Liver (tissue), 9 donors: ENCODE measurements around the gene FBXO21. TPM values are rescaled to one million over a fixed set of nuclear protein-coding genes. Genes with fewer than 3 reads are reported as not detected.

Experiments used
- DNase-seq: peaks from one replicate; pipeline ENCODE4 v3.0.0-alpha.2; 2017; ENCODE audit warnings: low spot score
- H3K27ac ChIP-seq, 2 donors: one replicate each; pipeline ENCODE4 v1.7.0; 2013; ENCODE audit warnings: inconsistent platforms in 2 of 2, low read length in 2 of 2, control low read depth in 1 of 2, low read depth in 1 of 2, mild to moderate bottlenecking in 1 of 2
- H3K27me3 ChIP-seq, 4 donors: one replicate each; pipeline versions ENCODE4 v1.6.1 to v1.7.0; 2013; ENCODE audit warnings: low read length in 3 of 4, inconsistent platforms in 1 of 4, mild to moderate bottlenecking in 1 of 4, moderate library complexity in 1 of 4; ENCODE audit not compliant: control insufficient read depth in 4 of 4, insufficient read depth in 4 of 4
- H3K36me3 ChIP-seq, 4 donors: one replicate each; pipeline versions ENCODE4 v1.6.1 to v1.7.0; 2013; ENCODE audit warnings: low read length in 3 of 4, mild to moderate bottlenecking in 3 of 4, low read depth in 1 of 4, moderate library complexity in 1 of 4; ENCODE audit not compliant: control insufficient read depth in 4 of 4, insufficient read depth in 3 of 4
- H3K4me1 ChIP-seq, 4 donors: one replicate each; pipeline versions ENCODE4 v1.6.1 to v1.7.0; 2013; ENCODE audit warnings: low read length in 3 of 4, mild to moderate bottlenecking in 3 of 4, moderate library complexity in 1 of 4; ENCODE audit not compliant: control insufficient read depth in 4 of 4, insufficient read depth in 4 of 4
- H3K4me3 ChIP-seq, 3 donors: one replicate each; pipeline versions ENCODE4 v1.6.1 to v1.7.0; 2013; ENCODE audit warnings: low read length in 3 of 3, control low read depth in 1 of 3, low read depth in 1 of 3, mild to moderate bottlenecking in 1 of 3
- H3K9ac ChIP-seq, 2 donors: one replicate each; pipeline ENCODE4 v1.7.0; 2013; ENCODE audit warnings: low read length in 2 of 2, mild to moderate bottlenecking in 2 of 2, moderate library complexity in 2 of 2, control low read depth in 1 of 2, low read depth in 1 of 2
- H3K9me3 ChIP-seq, 4 donors: one replicate each; pipeline versions ENCODE4 v1.6.1 to v1.7.0; 2013; ENCODE audit warnings: low read length in 3 of 4; ENCODE audit not compliant: control insufficient read depth in 4 of 4
- ATF3 ChIP-seq: IDR thresholded peaks from 2 replicates; pipeline ENCODE4 v1.6.1; 2016; ENCODE audit warnings: antibody characterized with exemption
- CTCF ChIP-seq: fragments of 150-350 bp; IDR thresholded peaks from 2 replicates; pipeline ENCODE4 v1.5.1; 2017; ENCODE audit warnings: improper control_type of control experiment, low read depth, low read length; ENCODE audit not compliant: missing input control
- EGR1 ChIP-seq, 2 donors: IDR thresholded peaks; 2 replicates each; pipeline ENCODE4 v1.6.1; 2016 to 2018; ENCODE audit warnings: antibody characterized with exemption in 2 of 2, low read depth in 2 of 2
- FOXA1 ChIP-seq: IDR thresholded peaks from 2 replicates; pipeline ENCODE4 v1.6.1; 2016; ENCODE audit warnings: antibody characterized with exemption
- FOXA2 ChIP-seq: IDR thresholded peaks from 2 replicates; pipeline ENCODE4 v1.6.1; 2016; ENCODE audit warnings: antibody characterized with exemption
- GABPA ChIP-seq, 2 donors: IDR thresholded peaks in 1 of 2; conservative IDR thresholded peaks in 1 of 2; 2 replicates each; pipeline ENCODE4 v1.6.1; 2016; ENCODE audit warnings: antibody characterized with exemption in 2 of 2, mild to moderate bottlenecking in 1 of 2, moderate library complexity in 1 of 2
- HNF4A ChIP-seq, 2 donors: conservative IDR thresholded peaks; 2 replicates each; pipeline ENCODE4 v1.6.1; 2016; ENCODE audit warnings: antibody characterized with exemption in 2 of 2, mild to moderate bottlenecking in 2 of 2
- HNF4G ChIP-seq: IDR thresholded peaks from 2 replicates; pipeline ENCODE4 v1.6.1; 2016; ENCODE audit warnings: antibody characterized with exemption
- MAX ChIP-seq: IDR thresholded peaks from 2 replicates; pipeline ENCODE4 v1.6.1; 2016; ENCODE audit warnings: antibody characterized with exemption
- RAD21 ChIP-seq, 2 donors: IDR thresholded peaks; 2 replicates each; pipeline ENCODE4 v1.6.1; 2016; ENCODE audit warnings: antibody characterized with exemption in 2 of 2, mild to moderate bottlenecking in 2 of 2
- RXRA ChIP-seq, 2 donors: IDR thresholded peaks; 2 replicates each; pipeline ENCODE4 v1.6.1; 2017 to 2018; ENCODE audit warnings: antibody characterized with exemption in 2 of 2, mild to moderate bottlenecking in 1 of 2
- TAF1 ChIP-seq: conservative IDR thresholded peaks from 2 replicates; pipeline ENCODE4 v1.6.1; 2016; ENCODE audit warnings: antibody characterized with exemption, mild to moderate bottlenecking
- ZBTB33 ChIP-seq: IDR thresholded peaks from 2 replicates; pipeline ENCODE4 v1.6.1; 2016; ENCODE audit warnings: antibody characterized with exemption
- WGBS: extraction: QIAGEN DNeasy Blood & Tissue Kit; methylation state at CpG from one replicate; pipeline ENCODE4 v1.1.7; 2013; 5-methylcytosine and 5-hydroxymethylcytosine counted together
- polyA plus RNA-seq, 2 donors: library from polyadenylated mRNA; stranded (reverse) in 1 of 2; unstranded in 1 of 2; fragments of 200-250 nt in 1 of 2; fragments of >200 nt in 1 of 2; fragmentation: Nextera tagmentation in 1 of 2; extraction: Ambion mirVana in 1 of 2; gene quantifications; one replicate each; pipeline versions ENCODE4 v1.2.1 to v1.2.3, GENCODE V29; 2013 to 2015
- total RNA-seq, 2 donors: library from RNA; depleted of rRNA; stranded (reverse); fragments of >200 nt; gene quantifications; one replicate each; pipeline ENCODE4 v1.2.3, GENCODE V29; 2014
- donor health status: healthy.
- donor health status: healthy.
- donor health status: healthy.
- donor health status: healthy.
- donor health status: healthy.

Gene FBXO21
- total and polyA plus RNA-seq, 4 donors, result 12.9 to 54.4 (median 21.1) TPM

GRCh38 chr12:117102800-117103181 is 87.5 kb downstream of the FBXO21 start:
- DNase-seq, result no peak
- Histone ChIP-seq H3K27me3 (peaks cover 0 to 16% (median under 1%) of the 10 kb centered on the region in 4 donors), H3K4me1 (peaks cover 0 to 12% (median 9%) of the 10 kb centered on the region in 4 donors), H3K9me3 (no peaks in the 10 kb centered on the region), H3K4me3 (no peak overlapping the region), H3K36me3 (no peaks in the 10 kb centered on the region), H3K9ac (no peak overlapping the region), H3K27ac (no peak overlapping the region)
- WGBS, result 85% methylated on average over 3 of the region's 3 CpGs
- TF ChIP-seq GABPA (IDR thresholded peaks at IDR 0.05 in 1 of 2, conservative IDR thresholded peaks at IDR 0.05 in 1 of 2), result no peak
- TF ChIP-seq CTCF, result no peak
- no peak for TF ChIP-seq FOXA2
- TF ChIP-seq EGR1 (IDR thresholded peaks at IDR 0.05; ENCODE audit: low read depth in 2 of 2), result no peak
- TF ChIP-seq HNF4G, result no peak
- no peak for TF ChIP-seq RAD21 (IDR thresholded peaks at IDR 0.05)
- TF ChIP-seq ZBTB33, result no peak

GRCh38 chr12:117101953-117102799 is 88.1 kb downstream of the FBXO21 start:
- Histone ChIP-seq H3K36me3 (no peaks in the 10 kb centered on the region), H3K4me1 (peaks cover 0 to 12% (median 9%) of the 10 kb centered on the region in 4 donors), H3K27ac (no peak overlapping the region), H3K27me3 (peaks cover 0 to 16% (median 2%) of the 10 kb centered on the region in 4 donors), H3K9ac (no peak overlapping the region), H3K4me3 (no peak overlapping the region), H3K9me3 (no peaks in the 10 kb centered on the region)
- TF ChIP-seq CTCF (no peak), MAX (no peak), FOXA1 (no peak), TAF1 (no peak), RXRA (IDR thresholded peaks at IDR 0.05) (no peak), HNF4A (conservative IDR thresholded peaks at IDR 0.05) (no peak), ATF3 (no peak), EGR1 (IDR thresholded peaks at IDR 0.05; ENCODE audit: low read depth in 2 of 2) (no peak)
- 61% methylated on average over 14 of the region's 14 CpGs for WGBS
- DNase-seq, result no peak
